SK-N-SH (cell line): Measurements from ENCODE around the gene ACP6. TPM values are rescaled to one million over a fixed set of nuclear protein-coding genes. Genes with fewer than 3 reads are reported as not detected.

ENCODE experiments used
- CTCF ChIA-PET: fragments of 300-600, 350-600 bp; formaldehyde crosslinking; extraction: SDS; loops from one replicate; lab custom pipeline; 2021; lab: Yijun Ruan, JAX
- POLR2A ChIA-PET: fragments of 350-600 bp; sonication (Branson Sonifier 250); formaldehyde crosslinking; extraction: SDS; loops from one replicate; lab custom pipeline; 2020; ENCODE audit warnings: antibody characterized with exemption, inconsistent platforms; lab: Yijun Ruan, JAX
- DNase-seq: peaks from one replicate; pipeline ENCODE4 v3.0.0; 2012
- H2AFZ ChIP-seq: fragments of 200-600 bp; sonication (generic); 2 replicates; pipeline ENCODE4 v1.8.1; 2016; ENCODE audit warnings: antibody characterized with exemption, mild to moderate bottlenecking, low read depth
- H3F3A ChIP-seq: fragments of 200-600 bp; sonication (generic); replicated peaks from 2 replicates; pipeline ENCODE3; 2016; ENCODE audit warnings: antibody characterized with exemption, mild to moderate bottlenecking; ENCODE audit not compliant: insufficient read depth
- H3K27ac ChIP-seq, 2 experiments: fragments of 200-500 bp in 1 of 2; fragments of 200-600 bp in 1 of 2; sonication (Bioruptor generic) in 1 of 2; sonication (generic), shearing (Covaris generic) in 1 of 2; 2 replicates each; pipeline versions ENCODE4 v1.5.1 to v1.6.1; 2014 to 2016; ENCODE audit warnings: low read depth in 2 of 2, inconsistent platforms in 1 of 2, low read length in 1 of 2, mild to moderate bottlenecking in 1 of 2, mixed read lengths in 1 of 2
- H3K27me3 ChIP-seq: fragments of 200-600 bp; sonication (generic), shearing (Covaris generic); 2 replicates; pipeline ENCODE4 v1.6.1; 2016; ENCODE audit warnings: mixed run types; ENCODE audit not compliant: insufficient read depth
- H3K36me3 ChIP-seq, 2 experiments: fragments of 200-500 bp in 1 of 2; fragments of 200-600 bp in 1 of 2; sonication (Bioruptor generic) in 1 of 2; sonication (generic) in 1 of 2; replicated peaks in 1 of 2; 2 replicates each; pipeline versions ENCODE3 to v1.5.1; 2014 to 2016; ENCODE audit warnings: low read length in 1 of 2, mild to moderate bottlenecking in 1 of 2; ENCODE audit not compliant: insufficient read depth in 2 of 2, control insufficient read depth in 1 of 2
- H3K4me1 ChIP-seq, 2 experiments: fragments of 200-500 bp in 1 of 2; fragments of 200-600 bp in 1 of 2; sonication (Bioruptor generic) in 1 of 2; sonication (generic), shearing (Covaris generic) in 1 of 2; 2 replicates each; pipeline versions ENCODE4 v1.5.1 to v1.6.1; 2014 to 2016; ENCODE audit warnings: low read depth in 1 of 2, low read length in 1 of 2, mixed run types in 1 of 2; ENCODE audit not compliant: insufficient read depth in 2 of 2, control insufficient read depth in 1 of 2
- H3K4me2 ChIP-seq: fragments of 200-600 bp; sonication (generic), shearing (Covaris generic); 2 replicates; pipeline ENCODE4 v1.6.1; 2017; ENCODE audit warnings: mixed run types
- H3K4me3 ChIP-seq, 2 experiments: fragments of 200-500 bp in 1 of 2; fragments of 200-600 bp in 1 of 2; sonication (Bioruptor generic) in 1 of 2; sonication (generic), shearing (Covaris generic) in 1 of 2; 2 replicates each; pipeline versions ENCODE4 v1.5.1 to v1.8.1; 2014 to 2016; ENCODE audit warnings: low read depth in 2 of 2, inconsistent platforms in 1 of 2, low read length in 1 of 2, mild to moderate bottlenecking in 1 of 2, mixed read lengths in 1 of 2, moderate library complexity in 1 of 2
- H3K79me2 ChIP-seq: fragments of 200-600 bp; sonication (generic); 2 replicates; pipeline ENCODE4 v1.8.1; 2017; ENCODE audit warnings: mild to moderate bottlenecking; ENCODE audit not compliant: insufficient read depth
- H3K9ac ChIP-seq: fragments of 200-600 bp; sonication (generic); 2 replicates; pipeline ENCODE4 v1.6.1; 2017; ENCODE audit warnings: mixed run types
- H3K9me2 ChIP-seq: fragments of 200-600 bp; sonication (generic); 2 replicates; pipeline ENCODE4 v1.6.1; 2017; ENCODE audit warnings: mixed run types
- H3K9me3 ChIP-seq: fragments of 200-600 bp; sonication (generic); 2 replicates; pipeline ENCODE4 v1.6.1; 2017; ENCODE audit warnings: mixed run types, mild to moderate bottlenecking, moderate library complexity
- H4K20me1 ChIP-seq: fragments of 200-600 bp; sonication (generic); 2 replicates; pipeline ENCODE4 v1.6.1; 2017; ENCODE audit warnings: mild to moderate bottlenecking, mixed run types; ENCODE audit not compliant: insufficient read depth
- FOXM1 ChIP-seq: IDR thresholded peaks from 2 replicates; pipeline ENCODE4 v1.4.0; 2012; ENCODE audit warnings: low read depth, mild to moderate bottlenecking
- GABPA ChIP-seq: IDR thresholded peaks from 2 replicates; pipeline ENCODE4 v1.4.0; 2012; ENCODE audit warnings: low read depth, mild to moderate bottlenecking
- GATA2 ChIP-seq: sonication (generic); formaldehyde crosslinking; IDR thresholded peaks from 2 replicates; pipeline ENCODE4 v1.5.0; 2020; ENCODE audit warnings: mild to moderate bottlenecking, missing genetic modification reagents
- MEF2A ChIP-seq: IDR thresholded peaks from 2 replicates; pipeline ENCODE4 v1.4.0; 2012; ENCODE audit warnings: low read depth, borderline replicate concordance
- NFIC ChIP-seq: IDR thresholded peaks from 2 replicates; pipeline ENCODE4 v1.4.0; 2012; ENCODE audit warnings: borderline replicate concordance
- NRF1 ChIP-seq: IDR thresholded peaks from 2 replicates; pipeline ENCODE4 v1.6.1; 2012; ENCODE audit warnings: low read depth, mild to moderate bottlenecking, low read length
- POLR2AphosphoS5 ChIP-seq: IDR thresholded peaks from 2 replicates; pipeline ENCODE4 v1.6.1; 2012; ENCODE audit warnings: low read depth, low read length
- RAD21 ChIP-seq: IDR thresholded peaks from 2 replicates; pipeline ENCODE4 v1.6.1; 2012; ENCODE audit warnings: mild to moderate bottlenecking, low read length
- RCOR1 ChIP-seq: fragments of 150-350 bp; IDR thresholded peaks from 2 replicates; pipeline ENCODE4 v1.6.1; 2017; ENCODE audit warnings: antibody characterized with exemption, low read length
- SIN3A ChIP-seq: IDR thresholded peaks from 2 replicates; pipeline ENCODE4 v1.6.1; 2012; ENCODE audit warnings: low read depth, mild to moderate bottlenecking, low read length, moderate library complexity, borderline replicate concordance
- SMC3 ChIP-seq: IDR thresholded peaks from 2 replicates; pipeline ENCODE4 v1.6.1; 2012; ENCODE audit warnings: low read depth, low read length, improper control_type of control experiment
- TAF1 ChIP-seq: IDR thresholded peaks from 2 replicates; pipeline ENCODE4 v1.6.1; 2012; ENCODE audit warnings: low read depth, mild to moderate bottlenecking, low read length, moderate library complexity, borderline replicate concordance
- TCF12 ChIP-seq: IDR thresholded peaks from 2 replicates; pipeline ENCODE4 v1.4.0; 2012
- TEAD4 ChIP-seq: IDR thresholded peaks from 2 replicates; pipeline ENCODE4 v1.4.0; 2012; ENCODE audit warnings: mild to moderate bottlenecking, borderline replicate concordance; ENCODE audit not compliant: insufficient read depth
- YY1 ChIP-seq: IDR thresholded peaks from 2 replicates; pipeline ENCODE4 v1.4.0; 2012; ENCODE audit warnings: low read depth, mild to moderate bottlenecking
- WGBS: methylation state at CpG from one replicate; pipeline ENCODE4 v1.1.6; 2017; ENCODE audit warnings: low lambda C conversion rate; 5-methylcytosine and 5-hydroxymethylcytosine counted together
- polyA plus RNA-seq, 3 experiments: library from polyadenylated mRNA; depleted of rRNA; stranded (reverse); fragments of >200 nt; gene quantifications; 2 replicates each; pipeline ENCODE4 v1.2.3, GENCODE V29; 2012
- TF ChIP-seq, protein P1 (sequence below): fragments of 200-600 bp; sonication (generic); IDR thresholded peaks from 2 replicates; pipeline ENCODE4 v1.6.1; 2017; ENCODE audit warnings: antibody characterized with exemption, mild to moderate bottlenecking, moderate library complexity

The ACP6 gene
- polyA plus RNA-seq, 1 of the 3 experiments (the other 2 are of a cell fraction), result 10.9 TPM

DNA sequence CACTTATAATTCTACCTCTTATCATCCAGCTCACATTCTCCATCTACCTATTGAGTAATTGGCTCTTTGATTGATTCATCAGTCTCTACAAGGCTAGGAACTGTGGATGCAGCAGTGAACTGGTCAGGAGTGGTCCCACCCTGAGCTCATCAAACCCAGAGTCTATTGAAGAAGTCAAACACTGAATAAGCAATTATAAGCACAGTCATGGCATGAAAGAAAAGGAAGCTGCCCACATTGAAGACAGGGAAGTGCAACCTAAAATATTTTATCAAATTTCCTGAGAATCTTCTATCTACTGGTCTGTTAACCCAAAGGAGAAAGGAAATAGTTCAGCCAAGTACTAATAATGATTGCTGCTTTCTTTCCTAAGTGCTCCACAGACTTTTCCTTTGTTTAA lies 35.7 kb downstream of the ACP6 start:
- no peak overlapping the region for H3K4me3 ChIP-seq
- POLR2A ChIA-PET, result no interaction called here
- TF ChIP-seq TEAD4 (no peak), YY1 (no peak), NFIC (no peak), RCOR1 (no peak), TAF1 (no peak), TCF12 (no peak), POLR2AphosphoS5 (no peak), SMC3 (no peak), SIN3A (no peak), MEF2A (no peak)
- TF ChIP-seq, protein P1, sequence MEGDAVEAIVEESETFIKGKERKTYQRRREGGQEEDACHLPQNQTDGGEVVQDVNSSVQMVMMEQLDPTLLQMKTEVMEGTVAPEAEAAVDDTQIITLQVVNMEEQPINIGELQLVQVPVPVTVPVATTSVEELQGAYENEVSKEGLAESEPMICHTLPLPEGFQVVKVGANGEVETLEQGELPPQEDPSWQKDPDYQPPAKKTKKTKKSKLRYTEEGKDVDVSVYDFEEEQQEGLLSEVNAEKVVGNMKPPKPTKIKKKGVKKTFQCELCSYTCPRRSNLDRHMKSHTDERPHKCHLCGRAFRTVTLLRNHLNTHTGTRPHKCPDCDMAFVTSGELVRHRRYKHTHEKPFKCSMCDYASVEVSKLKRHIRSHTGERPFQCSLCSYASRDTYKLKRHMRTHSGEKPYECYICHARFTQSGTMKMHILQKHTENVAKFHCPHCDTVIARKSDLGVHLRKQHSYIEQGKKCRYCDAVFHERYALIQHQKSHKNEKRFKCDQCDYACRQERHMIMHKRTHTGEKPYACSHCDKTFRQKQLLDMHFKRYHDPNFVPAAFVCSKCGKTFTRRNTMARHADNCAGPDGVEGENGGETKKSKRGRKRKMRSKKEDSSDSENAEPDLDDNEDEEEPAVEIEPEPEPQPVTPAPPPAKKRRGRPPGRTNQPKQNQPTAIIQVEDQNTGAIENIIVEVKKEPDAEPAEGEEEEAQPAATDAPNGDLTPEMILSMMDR, result no peak
- TF ChIP-seq, all 33 proteins: peak for 0
- peaks cover 0 to 2% of the 10 kb centered on the region in 2 experiments for H3K36me3 ChIP-seq
- no peak overlapping the region for H3K27ac ChIP-seq
- H3K9ac ChIP-seq, result no peak overlapping the region
- H3K9me3 ChIP-seq, result no peaks in the 10 kb centered on the region
- H3K4me1 ChIP-seq, result no peaks in the 10 kb centered on the region; a peak in 1 of 4 replicates
- no peaks in the 10 kb centered on the region for H4K20me1 ChIP-seq
- H3K9me2 ChIP-seq, result no peaks in the 10 kb centered on the region
- DNase-seq, result no peak
- H3K27me3 ChIP-seq, result no peaks in the 10 kb centered on the region
- no peaks in the 10 kb centered on the region for H3F3A ChIP-seq
- H2AFZ ChIP-seq, result no peak overlapping the region
- H3K4me2 ChIP-seq, result no peak overlapping the region
- CTCF ChIA-PET, result interaction anchor here (1.6 kb wide), 2 partner anchors 119 to 139 kb away, joined by 3 to 4 read pairs; no protein-coding TSS in a partner anchor
- no peaks in the 10 kb centered on the region for H3K79me2 ChIP-seq

DNA sequence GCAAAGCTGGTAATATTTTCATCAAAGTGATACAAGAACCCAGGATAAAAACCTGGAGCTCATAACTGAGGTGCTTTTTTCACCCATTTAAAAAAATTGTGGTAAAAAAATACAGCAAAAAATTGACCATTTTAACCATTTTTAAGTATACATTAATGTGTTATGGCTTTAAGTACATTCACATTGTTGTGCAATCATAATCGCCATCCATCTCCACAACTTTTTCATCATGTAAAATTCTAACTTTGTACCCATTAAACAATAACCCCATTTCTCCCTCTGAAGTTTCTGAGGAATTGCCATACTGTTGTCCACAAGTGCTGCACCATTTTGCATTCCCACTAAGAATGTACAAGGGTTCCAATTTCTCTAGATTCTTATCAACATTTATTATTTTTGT lies 36.6 kb downstream of the ACP6 start:
- ChIA-PET POLR2A (no interaction called here), CTCF (interaction anchor here (1.1 to 5.0 kb wide), 3 partner anchors 7 to 118 kb away, joined by 3 to 29 read pairs (median 3); no protein-coding TSS in a partner anchor)
- Histone ChIP-seq H3K9ac (no peak overlapping the region), H3K36me3 (peaks cover 0 to 2% of the 10 kb centered on the region in 2 experiments), H3K9me3 (no peaks in the 10 kb centered on the region), H2AFZ (no peak overlapping the region), H4K20me1 (no peaks in the 10 kb centered on the region), H3K4me3 (no peak overlapping the region), H3K4me2 (no peak overlapping the region), H3K27ac (no peak overlapping the region), H3F3A (no peaks in the 10 kb centered on the region), H3K79me2 (no peaks in the 10 kb centered on the region), H3K9me2 (no peaks in the 10 kb centered on the region), H3K4me1 (no peaks in the 10 kb centered on the region; a peak in 1 of 4 replicates), H3K27me3 (no peaks in the 10 kb centered on the region)
- TF ChIP-seq, protein P1, result no peak
- TF ChIP-seq NRF1, result no peak
- no peak for TF ChIP-seq GATA2 (CRISPR knock-in tag)
- no peak for TF ChIP-seq FOXM1
- TF ChIP-seq GABPA, result no peak
- no peak for TF ChIP-seq RCOR1
- TF ChIP-seq MEF2A, result no peak
- no peak for TF ChIP-seq RAD21
- TF ChIP-seq SMC3, result no peak
- DNase-seq, result no peak
- 97% methylated on average over 1 of the region's 1 CpG for WGBS
